ENCODE measurements around the gene SNX1. TPM values are rescaled to one million over a fixed set of nuclear protein-coding genes. Genes with fewer than 3 reads are reported as not detected.

The SNX1 gene
- total and polyA plus RNA-seq, 2 donors (not counting 3 experiments of a cell fraction or from before 2014, with no cell fraction given), result 56.0 to 113 TPM

DNA sequence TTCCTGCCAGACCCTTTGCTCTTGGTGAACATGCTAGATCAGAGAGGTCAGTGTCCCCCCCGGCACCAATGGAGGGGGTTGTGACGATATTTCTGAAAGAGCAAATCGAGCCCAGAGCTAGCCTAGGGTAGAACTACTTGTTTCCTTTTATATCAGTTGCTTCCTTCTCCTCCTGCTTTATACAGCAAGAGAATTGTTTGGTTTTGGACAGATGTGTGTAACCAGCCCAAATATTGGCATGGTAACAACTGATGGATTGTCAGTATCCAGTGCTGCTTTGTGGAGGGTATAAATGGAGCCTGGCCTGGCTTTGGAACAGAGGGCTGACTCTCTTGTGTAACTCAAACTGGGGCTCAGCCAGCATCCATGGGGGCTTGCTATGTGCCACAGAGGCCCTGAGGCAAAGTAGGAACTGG is 27.2 kb downstream of the SNX1 start:
- Histone ChIP-seq H3K9ac (replicated peaks; ENCODE audit: extremely low read depth, insufficient read depth, low read length) (no peak overlapping the region), H3K4me2 (ENCODE audit: insufficient read depth, low read length) (no peak overlapping the region), H4K20me1 (replicated peaks; ENCODE audit: control insufficient read depth, extremely low read depth, insufficient read depth, low read length) (no peaks in the 10 kb centered on the region), H3K9me1 (replicated peaks; ENCODE audit: control insufficient read depth, extremely low read depth, insufficient read depth, low read length) (no peaks in the 10 kb centered on the region), H3K4me3 (replicated peaks in 1 of 3; ENCODE audit: insufficient read depth in 1 of 3, low read depth in 1 of 3, low read length in 3 of 3) (no peak overlapping the region), H3K79me2 (ENCODE audit: control insufficient read depth, insufficient read depth, low read length) (no peaks in the 10 kb centered on the region), H2AFZ (ENCODE audit: low read depth, low read length) (no peak overlapping the region), H3K27ac (ENCODE audit: insufficient read depth, low read depth, low read length) (no peak overlapping the region), H3K9me3 (replicated peaks; ENCODE audit: control insufficient read depth, insufficient read depth, low read length) (no peaks in the 10 kb centered on the region), H3K27me3 (ENCODE audit: control insufficient read depth in 2 of 2, insufficient read depth in 2 of 2, low read length in 2 of 2) (no peaks in the 10 kb centered on the region), H3K4me1 (ENCODE audit: control insufficient read depth, extremely low read depth, insufficient read depth, low read length) (no peaks in the 10 kb centered on the region), H3K36me3 (ENCODE audit: control insufficient read depth in 2 of 2, extremely low read depth in 1 of 2, insufficient read depth in 2 of 2, low read length in 2 of 2) (peaks cover 21 to 27% of the 10 kb centered on the region in 2 experiments)
- DNase-seq (ENCODE audit: low read depth, low spot score) (no peak), FAIRE-seq (no peak)
- intact Hi-C loops (cut with micrococcal nuclease) (no loop called here), dilution Hi-C loops (cut with MboI; ENCODE audit: extremely low pct_ligation_motif_present, low sequenced_read_pairs) (no loop called here)
- ChIA-PET POLR2A (no interaction called here), CTCF (interaction anchor here (1.1 to 1.5 kb wide), 2 partner anchors 8 to 30 kb away, joined by 3 to 5 read pairs; no protein-coding TSS in a partner anchor)
- TF ChIP-seq GATA2 (IDR thresholded peaks at IDR 0.05; ENCODE audit: insufficient read depth, insufficient read length, low read depth, low read length), result no peak
- no TSS peak for BruUV-seq (replicated peaks)

DNA sequence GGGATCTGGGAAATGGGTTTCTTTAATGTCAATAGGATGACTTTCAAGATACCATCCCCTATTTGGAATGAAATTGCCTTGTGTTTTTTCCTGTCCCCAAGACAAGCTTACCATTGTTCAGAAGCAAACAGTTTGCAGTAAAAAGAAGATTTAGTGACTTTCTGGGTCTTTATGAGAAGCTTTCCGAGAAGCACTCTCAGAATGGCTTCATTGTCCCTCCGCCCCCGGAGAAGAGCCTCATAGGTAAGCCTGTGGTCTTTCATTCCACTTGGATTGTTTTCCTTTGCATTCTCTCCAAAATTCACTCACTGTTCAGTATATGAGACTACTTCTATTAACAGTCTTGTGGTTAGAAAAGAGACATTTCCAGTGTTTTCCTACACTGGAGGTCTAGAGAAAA is 30.2 kb downstream of the SNX1 start:
- POLR2A ChIA-PET, result no interaction called here
- H3K4me1 ChIP-seq (ENCODE audit: control insufficient read depth, extremely low read depth, insufficient read depth, low read length), result no peaks in the 10 kb centered on the region
- no peaks in the 10 kb centered on the region for H3K9me3 ChIP-seq (replicated peaks; ENCODE audit: control insufficient read depth, insufficient read depth, low read length)
- peaks cover 18 to 39% of the 10 kb centered on the region in 2 experiments for H3K36me3 ChIP-seq (ENCODE audit: control insufficient read depth in 2 of 2, extremely low read depth in 1 of 2, insufficient read depth in 2 of 2, low read length in 2 of 2)
- H3K9ac ChIP-seq (replicated peaks; ENCODE audit: extremely low read depth, insufficient read depth, low read length), result no peak overlapping the region
- H3K27me3 ChIP-seq (ENCODE audit: control insufficient read depth in 2 of 2, insufficient read depth in 2 of 2, low read length in 2 of 2), result no peaks in the 10 kb centered on the region
- H3K4me2 ChIP-seq (ENCODE audit: insufficient read depth, low read length), result no peak overlapping the region
- H3K79me2 ChIP-seq (ENCODE audit: control insufficient read depth, insufficient read depth, low read length), result no peaks in the 10 kb centered on the region
- H4K20me1 ChIP-seq (replicated peaks; ENCODE audit: control insufficient read depth, extremely low read depth, insufficient read depth, low read length), result no peaks in the 10 kb centered on the region
- H3K4me3 ChIP-seq (replicated peaks in 1 of 3; ENCODE audit: insufficient read depth in 1 of 3, low read depth in 1 of 3, low read length in 3 of 3), result no peak overlapping the region
- dilution Hi-C loops (cut with MboI; ENCODE audit: extremely low pct_ligation_motif_present, low sequenced_read_pairs) (no loop called here), intact Hi-C loops (cut with micrococcal nuclease) (no loop called here)
- BruUV-seq (replicated peaks), result no TSS peak
- FAIRE-seq (no peak), DNase-seq (ENCODE audit: low read depth, low spot score) (no peak)
- CTCF ChIA-PET, result interaction anchor here (1.9 kb wide), 1 partner anchor 28 kb away, joined by 10 read pairs; no protein-coding TSS in a partner anchor
- no peak overlapping the region for H3K27ac ChIP-seq (ENCODE audit: insufficient read depth, low read depth, low read length)
- no peak overlapping the region for H2AFZ ChIP-seq (ENCODE audit: low read depth, low read length)
- TF ChIP-seq JUN (IDR thresholded peaks at IDR 0.05; ENCODE audit: borderline replicate concordance, insufficient read depth, insufficient read length, low read depth) (no peak), MYC (IDR thresholded peaks at IDR 0.05; ENCODE audit: low read depth, low read length) (no peak), GATA2 (IDR thresholded peaks at IDR 0.05; ENCODE audit: insufficient read depth, insufficient read length, low read depth, low read length) (no peak), EZH2 (IDR thresholded peaks at IDR 0.05; ENCODE audit: borderline replicate concordance, low read depth, low read length, severe bottlenecking) (no peak), POLR2A (IDR thresholded peaks at IDR 0.05; ENCODE audit: low read depth, low read length) (no peak), POLR2AphosphoS5 (IDR thresholded peaks at IDR 0.05; ENCODE audit: insufficient read depth, low read depth, low read length) (no peak), FOS (IDR thresholded peaks at IDR 0.05; ENCODE audit: borderline replicate concordance, insufficient read depth, low read length) (no peak), MAX (IDR thresholded peaks at IDR 0.05; ENCODE audit: insufficient read depth, insufficient read length) (no peak)
- TF ChIP-seq, protein P1, sequence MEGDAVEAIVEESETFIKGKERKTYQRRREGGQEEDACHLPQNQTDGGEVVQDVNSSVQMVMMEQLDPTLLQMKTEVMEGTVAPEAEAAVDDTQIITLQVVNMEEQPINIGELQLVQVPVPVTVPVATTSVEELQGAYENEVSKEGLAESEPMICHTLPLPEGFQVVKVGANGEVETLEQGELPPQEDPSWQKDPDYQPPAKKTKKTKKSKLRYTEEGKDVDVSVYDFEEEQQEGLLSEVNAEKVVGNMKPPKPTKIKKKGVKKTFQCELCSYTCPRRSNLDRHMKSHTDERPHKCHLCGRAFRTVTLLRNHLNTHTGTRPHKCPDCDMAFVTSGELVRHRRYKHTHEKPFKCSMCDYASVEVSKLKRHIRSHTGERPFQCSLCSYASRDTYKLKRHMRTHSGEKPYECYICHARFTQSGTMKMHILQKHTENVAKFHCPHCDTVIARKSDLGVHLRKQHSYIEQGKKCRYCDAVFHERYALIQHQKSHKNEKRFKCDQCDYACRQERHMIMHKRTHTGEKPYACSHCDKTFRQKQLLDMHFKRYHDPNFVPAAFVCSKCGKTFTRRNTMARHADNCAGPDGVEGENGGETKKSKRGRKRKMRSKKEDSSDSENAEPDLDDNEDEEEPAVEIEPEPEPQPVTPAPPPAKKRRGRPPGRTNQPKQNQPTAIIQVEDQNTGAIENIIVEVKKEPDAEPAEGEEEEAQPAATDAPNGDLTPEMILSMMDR (IDR thresholded peaks at IDR 0.05; ENCODE audit: extremely low read depth in 1 of 2, insufficient read depth in 1 of 2, low read depth in 1 of 2, low read length in 2 of 2), result no peak
- no peaks in the 10 kb centered on the region for H3K9me1 ChIP-seq (replicated peaks; ENCODE audit: control insufficient read depth, extremely low read depth, insufficient read depth, low read length)

All from endothelial cell of umbilical vein (primary cell).